H9 (cell line): ENCODE results near the gene DENND5A. TPM values are rescaled to one million over a fixed set of nuclear protein-coding genes. Genes with fewer than 3 reads are reported as not detected.

ENCODE experiments used
- DNase-seq: peaks from one replicate; pipeline ENCODE4 v3.0.0-alpha.2; 2017
- H2AFZ ChIP-seq: one replicate; pipeline ENCODE4 v1.6.1; 2013; ENCODE audit warnings: mild to moderate bottlenecking, low read length, control low read depth, moderate library complexity
- H2AK5ac ChIP-seq: 2 replicates; pipeline ENCODE4 v1.6.1; 2013; ENCODE audit warnings: low read length, control low read depth, mixed read lengths; ENCODE audit not compliant: insufficient read length
- H2BK120ac ChIP-seq: one replicate; pipeline ENCODE4 v1.6.1; 2013; ENCODE audit warnings: low read depth, mild to moderate bottlenecking, low read length, control low read depth, inconsistent platforms; ENCODE audit not compliant: poor library complexity, severe bottlenecking
- H2BK12ac ChIP-seq: 2 replicates; pipeline ENCODE4 v1.6.1; 2013; ENCODE audit warnings: low read length, control low read depth, mixed read lengths, low read depth; ENCODE audit not compliant: insufficient read length
- H2BK15ac ChIP-seq: 2 replicates; pipeline ENCODE4 v1.6.1; 2013; ENCODE audit warnings: low read depth, low read length, control low read depth
- H2BK20ac ChIP-seq: one replicate; pipeline ENCODE4 v1.6.1; 2013; ENCODE audit warnings: low read depth, mild to moderate bottlenecking, low read length, control low read depth, inconsistent platforms; ENCODE audit not compliant: poor library complexity, severe bottlenecking
- H2BK5ac ChIP-seq: 2 replicates; pipeline ENCODE4 v1.6.1; 2013; ENCODE audit warnings: low read length, control low read depth, mixed read lengths; ENCODE audit not compliant: insufficient read length
- H3K14ac ChIP-seq: 2 replicates; pipeline ENCODE4 v1.6.1; 2013; ENCODE audit warnings: low read length, control low read depth; ENCODE audit not compliant: insufficient read depth
- H3K18ac ChIP-seq: 2 replicates; pipeline ENCODE4 v1.6.1; 2013; ENCODE audit warnings: low read depth, mild to moderate bottlenecking, mixed read lengths, low read length, control low read depth; ENCODE audit not compliant: insufficient read length
- H3K23ac ChIP-seq: 2 replicates; pipeline ENCODE4 v1.6.1; 2013; ENCODE audit warnings: low read length, control low read depth, mixed read lengths, low read depth; ENCODE audit not compliant: insufficient read length
- H3K23me2 ChIP-seq: 2 replicates; pipeline ENCODE4 v1.6.1; 2013; ENCODE audit warnings: low read depth, mild to moderate bottlenecking, mixed read lengths, low read length, control low read depth; ENCODE audit not compliant: insufficient read length, poor library complexity, severe bottlenecking
- H3K27ac ChIP-seq: 2 replicates; pipeline ENCODE4 v1.5.1; 2013; ENCODE audit warnings: low read length, control low read depth, mixed read lengths, low read depth; ENCODE audit not compliant: insufficient read length
- H3K27me3 ChIP-seq: 2 replicates; pipeline ENCODE4 v1.6.1; 2013; ENCODE audit warnings: low read length, control low read depth, inconsistent platforms; ENCODE audit not compliant: insufficient read depth
- H3K4ac ChIP-seq: 2 replicates; pipeline ENCODE4 v1.6.1; 2013; ENCODE audit warnings: low read depth, mild to moderate bottlenecking, control low read depth, inconsistent platforms, low read length, moderate library complexity
- H3K4me1 ChIP-seq: 2 replicates; pipeline ENCODE4 v1.6.1; 2013; ENCODE audit warnings: low read length, control low read depth, inconsistent platforms; ENCODE audit not compliant: insufficient read depth
- H3K4me2 ChIP-seq: 2 replicates; pipeline ENCODE4 v1.6.1; 2013; ENCODE audit warnings: low read length, control low read depth, mixed read lengths; ENCODE audit not compliant: insufficient read length, insufficient read depth
- H3K56ac ChIP-seq: 2 replicates; pipeline ENCODE4 v1.6.1; 2013; ENCODE audit warnings: low read depth, mild to moderate bottlenecking, mixed read lengths, low read length, control low read depth; ENCODE audit not compliant: insufficient read length
- H3K79me1 ChIP-seq: 2 replicates; pipeline ENCODE4 v1.6.1; 2013; ENCODE audit warnings: low read depth, mild to moderate bottlenecking, moderate library complexity, low read length, control low read depth, inconsistent platforms; ENCODE audit not compliant: insufficient read depth, poor library complexity, severe bottlenecking
- H3K79me2 ChIP-seq: 2 replicates; pipeline ENCODE4 v1.6.1; 2013; ENCODE audit warnings: low read length, control low read depth, inconsistent platforms; ENCODE audit not compliant: insufficient read depth
- H3K9ac ChIP-seq: 2 replicates; pipeline ENCODE4 v1.6.1; 2013; ENCODE audit warnings: low read length, control low read depth, mixed read lengths; ENCODE audit not compliant: insufficient read length; ENCODE audit errors: extremely low read depth
- H3K9me3 ChIP-seq: one replicate; pipeline ENCODE4 v1.6.1; 2013; ENCODE audit warnings: low read depth, low read length, inconsistent platforms; ENCODE audit not compliant: control insufficient read depth
- H3T11ph ChIP-seq: one replicate; pipeline ENCODE4 v1.6.1; 2013; ENCODE audit warnings: mild to moderate bottlenecking, low read length, control low read depth, inconsistent platforms
- H4K20me1 ChIP-seq: one replicate; pipeline ENCODE4 v1.6.1; 2013; ENCODE audit not compliant: control insufficient read depth, insufficient read length, insufficient read depth
- H4K5ac ChIP-seq: 2 replicates; pipeline ENCODE4 v1.6.1; 2013; ENCODE audit warnings: low read depth, mild to moderate bottlenecking, mixed read lengths, low read length, control low read depth; ENCODE audit not compliant: insufficient read length
- H4K8ac ChIP-seq: replicated peaks from 2 replicates; pipeline ENCODE4 v1.6.1; 2013; ENCODE audit warnings: low read length, control low read depth, mixed read lengths, low read depth; ENCODE audit not compliant: insufficient read length
- H4K91ac ChIP-seq: 2 replicates; pipeline ENCODE4 v1.6.1; 2013; ENCODE audit warnings: low read depth, mild to moderate bottlenecking, moderate library complexity, mixed read lengths, low read length, control low read depth; ENCODE audit not compliant: insufficient read length
- H3K27ac Mint-ChIP-seq, 3 experiments: 2 replicates in 2 of 3; 3 replicates in 1 of 3; pipeline ENCODE4 v1.8.0; 2020 to 2021; ENCODE audit warnings: mixed read lengths in 3 of 3, mild to moderate bottlenecking in 1 of 3, moderate library complexity in 1 of 3
- H3K27me3 Mint-ChIP-seq: 2 replicates; pipeline ENCODE4 v1.8.0; 2021; ENCODE audit warnings: low read depth, mild to moderate bottlenecking, moderate library complexity, mixed read lengths
- H3K36me3 Mint-ChIP-seq, 3 experiments: 2 replicates in 2 of 3; 3 replicates in 1 of 3; pipeline ENCODE4 v1.8.0; 2020 to 2021; ENCODE audit warnings: low read depth in 3 of 3, mixed read lengths in 3 of 3; ENCODE audit not compliant: insufficient read depth in 1 of 3
- H3K4me1 Mint-ChIP-seq, 2 experiments: 2 replicates each; pipeline ENCODE4 v1.8.0; 2020; ENCODE audit warnings: mixed read lengths in 2 of 2
- H3K4me3 Mint-ChIP-seq, 2 experiments: 2 replicates in 1 of 2; 3 replicates in 1 of 2; pipeline ENCODE4 v1.8.0; 2020 to 2021; ENCODE audit warnings: mild to moderate bottlenecking in 2 of 2, mixed read lengths in 2 of 2, moderate library complexity in 1 of 2
- H3K9me3 Mint-ChIP-seq, 2 experiments: 2 replicates in 1 of 2; 3 replicates in 1 of 2; pipeline ENCODE4 v1.8.0; 2020; ENCODE audit warnings: mild to moderate bottlenecking in 2 of 2, mixed read lengths in 2 of 2, moderate library complexity in 1 of 2
- CTCF ChIP-seq: fragments of 200-600 bp; sonication (generic); conservative IDR thresholded peaks from 3 replicates; pipeline ENCODE4 v1.8.0; 2021; ENCODE audit warnings: antibody characterized with exemption, mild to moderate bottlenecking
- WGBS: extraction: QIAGEN DNeasy Blood & Tissue Kit; methylation state at CpG from one replicate; pipeline ENCODE4 v1.1.7; 2013; ENCODE audit warnings: missing lambda C conversion rate, low lambda C conversion rate, mixed read lengths; ENCODE audit not compliant: insufficient read length; ENCODE audit errors: extremely low coverage; 5-methylcytosine and 5-hydroxymethylcytosine counted together
- total RNA-seq: library from RNA; stranded (reverse); gene quantifications from 2 replicates; pipeline ENCODE4 v1.2.1, GENCODE V29; 2021

The DENND5A gene
- total RNA-seq, 1 experiment from 2014 or later = 59.6 TPM

DNA sequence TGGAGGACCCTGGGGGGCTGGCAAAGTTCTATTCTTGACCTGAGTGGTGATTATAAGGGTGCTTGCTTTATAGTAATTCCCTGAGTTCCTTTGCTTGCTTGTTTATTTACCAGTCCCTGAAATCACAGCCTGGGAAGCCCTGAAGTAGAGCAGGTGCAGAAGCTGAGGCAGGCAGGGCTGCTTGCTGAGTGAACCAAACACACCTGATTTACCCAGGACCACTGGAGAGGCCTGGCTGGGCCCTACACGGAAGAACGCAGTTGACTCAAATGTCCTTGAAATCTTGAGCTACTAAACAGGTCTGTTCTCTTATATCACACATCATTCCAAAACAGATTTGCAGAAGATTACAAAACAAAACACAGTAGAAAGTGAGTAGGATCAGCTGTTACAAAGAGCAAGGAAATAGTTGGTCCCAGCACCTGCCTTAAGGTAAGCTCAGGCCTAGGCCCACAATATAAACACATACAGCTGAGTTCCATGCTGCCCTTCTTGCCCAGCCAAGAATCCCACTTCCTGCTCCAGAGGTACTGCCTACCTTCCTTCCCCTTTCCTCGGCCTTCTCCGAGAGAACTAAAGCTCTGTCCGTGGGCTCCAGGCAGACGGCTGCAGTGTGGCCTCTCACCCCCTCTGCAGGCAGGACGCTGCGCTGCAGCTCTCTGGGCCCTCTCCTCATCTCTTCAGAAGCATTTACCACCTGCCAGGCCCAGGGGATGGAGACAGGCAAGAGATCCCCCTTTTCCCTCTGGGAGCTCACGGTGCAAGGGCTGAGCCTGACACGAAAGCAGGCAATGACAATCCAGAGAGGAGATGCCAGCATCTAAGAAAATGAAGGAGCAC is 127.6 kb downstream of the DENND5A start:
- H3K27me3 Mint-ChIP-seq = no peaks in the 10 kb centered on the region
- no peak overlapping the region for H2BK120ac ChIP-seq
- no peak overlapping the region for H2AK5ac ChIP-seq
- H3K9ac ChIP-seq = no peak overlapping the region
- H2AFZ ChIP-seq = no peak overlapping the region
- no peaks in the 10 kb centered on the region for H3K79me2 ChIP-seq
- H2BK20ac ChIP-seq = no peak overlapping the region
- H3K79me1 ChIP-seq = no peaks in the 10 kb centered on the region
- H4K5ac ChIP-seq = no peak overlapping the region
- no peak overlapping the region for H3T11ph ChIP-seq
- no peak overlapping the region for H2BK12ac ChIP-seq
- no peaks in the 10 kb centered on the region for H3K9me3 ChIP-seq
- no peaks in the 10 kb centered on the region for H3K27me3 ChIP-seq
- H3K56ac ChIP-seq = no peak overlapping the region
- no CpG with 5 or more reads among the region's 10 CpGs for WGBS
- no peak overlapping the region for H4K8ac ChIP-seq
- H3K18ac ChIP-seq = no peak overlapping the region
- 0 out of 5 replicates have a peak overlapping the region, but pooled peaks of 1 of the 2 experiments have one; percentile 7 for H3K4me3 Mint-ChIP-seq
- H3K36me3 Mint-ChIP-seq = peaks cover 4 to 40% (median 35%) of the 10 kb centered on the region in 3 experiments; a peak in 6 of 7 replicates
- peak; percentile 96 for TF ChIP-seq CTCF
- H2BK5ac ChIP-seq = no peak overlapping the region
- no peaks in the 10 kb centered on the region; the same call in 1 of the 2 replicates for H3K4me1 ChIP-seq
- H3K14ac ChIP-seq = no peak overlapping the region
- H3K4me2 ChIP-seq = no peak overlapping the region
- no peak overlapping the region for H3K4ac ChIP-seq
- H4K20me1 ChIP-seq = no peaks in the 10 kb centered on the region
- H4K91ac ChIP-seq = no peak overlapping the region
- no peak overlapping the region for H2BK15ac ChIP-seq
- no peaks in the 10 kb centered on the region for H3K23me2 ChIP-seq
- peak overlapping the region in 2 of 3 experiments; percentile 5 to 80; a peak in 2 of 7 replicates for H3K27ac Mint-ChIP-seq
- no peaks in the 10 kb centered on the region for H3K9me3 Mint-ChIP-seq
- H3K27ac ChIP-seq = no peak overlapping the region
- DNase-seq = peak; percentile 90
- peaks cover 18 to 19% of the 10 kb centered on the region in 2 experiments for H3K4me1 Mint-ChIP-seq
- H3K23ac ChIP-seq = no peak overlapping the region
